Upper lobe of right lung (tissue), 1 donor: ENCODE results near the gene GLB1L. TPM values are rescaled to one million over a fixed set of nuclear protein-coding genes. Genes with fewer than 3 reads are reported as not detected.

Experiments used
- ATAC-seq: fragments of 200-7000 bp; cut with Tn5 transposase; one replicate; pipeline ENCODE4 v1.9.1; 2020; ENCODE audit warnings: mild to moderate bottlenecking, moderate library complexity
- DNase-seq: peaks from one replicate; pipeline ENCODE4 v3.0.0-alpha.2; 2020
- H3K27ac ChIP-seq: fragments of 200-600 bp; one replicate; pipeline ENCODE4 v1.8.0; 2022
- H3K27me3 ChIP-seq: fragments of 200-600 bp; one replicate; pipeline ENCODE4 v1.8.0; 2022; ENCODE audit warnings: mild to moderate bottlenecking
- H3K36me3 ChIP-seq: fragments of 200-600 bp; one replicate; pipeline ENCODE4 v1.8.0; 2022
- H3K4me1 ChIP-seq: fragments of 200-600 bp; one replicate; pipeline ENCODE4 v1.8.0; 2022
- H3K4me3 ChIP-seq: fragments of 200-600 bp; one replicate; pipeline ENCODE4 v1.8.0; 2022; ENCODE audit warnings: mild to moderate bottlenecking
- H3K9me3 ChIP-seq: fragments of 200-600 bp; one replicate; pipeline ENCODE4 v1.8.0; 2022
- CTCF ChIP-seq: fragments of 200-600 bp; IDR thresholded peaks from one replicate; pipeline ENCODE4 v1.8.0; 2022; ENCODE audit warnings: antibody characterized with exemption
- intact Hi-C: fragments of 100-400 bp; cut with DNase I; formaldehyde crosslinking; loops from one replicate; pipeline ENCODE4 v1.11.0; 2022
- total RNA-seq: library from RNA; stranded (reverse); fragmentation: NEBNext Ultra II Directional; extraction: Animal tissue kit (Norgen Biotek cat#: 25700); gene quantifications from one replicate; pipeline ENCODE4 v1.2.1, GENCODE V29; 2021
- donor health status: DM: no; HTN: yes; CAD: no; lungs with severe emphysema.

Gene GLB1L
- total RNA-seq, 1 donor from 2014 or later, result 10.0 TPM

- peaks cover 6% of the 10 kb centered on the region for H3K4me1 ChIP-seq
These were observed 41.3 kb upstream of the GLB1L start for GRCh38 chr2:219286436-219287115.

DNA sequence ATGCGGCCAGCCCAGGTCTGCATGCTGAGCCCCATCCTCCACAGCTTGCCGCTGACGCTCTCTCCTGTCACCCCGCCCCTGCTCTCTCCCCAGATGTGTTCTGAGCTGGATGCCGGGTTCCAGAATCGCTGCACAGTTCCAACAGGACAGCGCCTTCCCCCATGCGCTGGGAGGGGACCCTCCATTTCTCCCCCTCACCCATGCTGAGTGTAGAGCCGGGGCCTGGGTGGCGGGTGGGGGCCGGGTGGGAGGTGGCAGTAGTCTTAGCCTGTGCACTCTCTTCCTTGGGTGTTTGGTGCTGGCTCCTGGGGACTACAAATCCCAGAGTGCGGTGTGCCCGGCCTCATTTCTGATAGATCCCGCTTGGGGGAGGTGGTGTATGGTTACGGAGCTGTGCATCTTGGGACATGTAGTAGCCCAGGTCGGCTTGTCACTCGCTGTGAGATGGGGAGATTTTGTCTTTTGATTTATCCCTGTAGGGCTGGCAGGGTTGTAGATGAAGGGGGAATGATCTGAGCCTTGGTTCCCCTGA lies 40.7 kb upstream of the GLB1L start:
- Histone ChIP-seq H3K9me3 (no peaks in the 10 kb centered on the region), H3K4me3 (no peak overlapping the region), H3K27ac (no peak overlapping the region), H3K4me1 (peaks cover 6% of the 10 kb centered on the region), H3K27me3 (no peaks in the 10 kb centered on the region), H3K36me3 (peaks cover 44% of the 10 kb centered on the region)
- no peak for TF ChIP-seq CTCF
- DNase-seq, result peak; percentile 40
- ATAC-seq, result no peak
- intact Hi-C loops, result no loop called here

More at GRCh38 chr2:219286436-219287115, 41.3 kb upstream of the GLB1L start:
- intact Hi-C loops, result no loop called here
- no peak overlapping the region for H3K4me3 ChIP-seq
- peak; percentile 68 for DNase-seq
- TF ChIP-seq CTCF, result no peak
- H3K9me3 ChIP-seq, result no peaks in the 10 kb centered on the region
- ATAC-seq, result peak; percentile 15
- peaks cover 38% of the 10 kb centered on the region for H3K36me3 ChIP-seq
- H3K27ac ChIP-seq, result no peak overlapping the region
- H3K27me3 ChIP-seq, result no peaks in the 10 kb centered on the region

DNA sequence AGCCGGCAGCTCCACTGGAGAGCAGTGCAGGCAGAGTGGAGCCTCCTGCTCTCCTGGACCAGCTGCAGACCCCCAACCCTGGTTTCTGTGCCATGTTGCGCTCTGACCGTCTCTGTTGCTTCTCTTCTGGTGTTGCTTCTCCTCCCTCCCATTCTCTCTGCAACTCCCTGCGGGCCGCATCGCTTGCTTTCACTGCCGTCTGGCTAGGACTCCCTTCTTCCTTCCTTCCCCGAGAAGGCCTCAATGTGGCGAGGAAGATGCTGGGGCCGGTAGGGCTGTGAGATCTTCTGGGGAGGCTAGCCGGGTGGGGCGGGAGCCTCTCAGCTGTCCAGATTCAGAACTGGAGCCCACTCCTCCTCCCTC lies 40.1 kb upstream of the GLB1L start:
- intact Hi-C loops, result no loop called here
- DNase-seq, result peak; percentile 52

GRCh38 chr2:219284501-219285372 lies 39.5 kb upstream of the GLB1L start:
- ATAC-seq (no peak), DNase-seq (peak; percentile 58)
- Histone ChIP-seq H3K27ac (no peak overlapping the region), H3K9me3 (no peaks in the 10 kb centered on the region), H3K36me3 (peaks cover 51% of the 10 kb centered on the region), H3K27me3 (no peaks in the 10 kb centered on the region), H3K4me1 (peaks cover 15% of the 10 kb centered on the region), H3K4me3 (no peak overlapping the region)
- TF ChIP-seq CTCF, result no peak
- intact Hi-C loops, result no loop called here

More for the DNA sequence above, 40.1 kb upstream of the GLB1L start:
- Histone ChIP-seq H3K9me3 (no peaks in the 10 kb centered on the region), H3K36me3 (peaks cover 51% of the 10 kb centered on the region), H3K27me3 (no peaks in the 10 kb centered on the region), H3K4me1 (peaks cover 10% of the 10 kb centered on the region), H3K4me3 (no peak overlapping the region), H3K27ac (no peak overlapping the region)
- ATAC-seq, result no peak
- TF ChIP-seq CTCF, result no peak

GRCh38 chr2:219282943-219283581 lies 37.8 kb upstream of the GLB1L start:
- Histone ChIP-seq H3K36me3 (peaks cover 51% of the 10 kb centered on the region), H3K4me1 (peaks cover 17% of the 10 kb centered on the region), H3K27ac (no peak overlapping the region), H3K27me3 (no peaks in the 10 kb centered on the region), H3K9me3 (no peaks in the 10 kb centered on the region), H3K4me3 (no peak overlapping the region)
- intact Hi-C loops, result no loop called here
- DNase-seq (peak; percentile 33), ATAC-seq (no peak)
- TF ChIP-seq CTCF, result no peak
